Measurements from ENCODE around the gene DLGAP1.

DLGAP1 gene

DNA sequence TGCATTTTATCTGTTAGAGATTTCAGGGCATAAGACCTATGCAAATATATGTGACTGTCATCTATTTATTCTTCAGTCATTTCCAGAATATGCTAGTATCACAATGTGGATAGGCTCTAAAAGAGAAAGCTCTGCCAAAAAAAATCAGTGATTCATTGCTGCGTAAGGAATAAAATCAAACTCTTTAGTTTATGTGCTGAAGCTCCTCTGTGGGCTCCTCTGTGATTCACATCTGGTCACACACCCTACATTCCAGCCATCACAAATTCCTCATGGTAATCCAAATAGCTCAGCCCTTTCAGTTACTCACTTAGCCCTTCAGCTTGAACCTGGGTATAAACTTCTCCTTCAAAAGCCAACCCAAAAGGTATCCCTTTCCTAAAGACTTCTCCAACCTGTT lies 21.4 kb downstream of the DLGAP1 start:
- no peaks in the 10 kb centered on the region for H3K27me3 ChIP-seq (ENCODE audit: control insufficient read depth, insufficient read depth, low read length)
- no peak overlapping the region for H3K27ac ChIP-seq (ENCODE audit: low read depth, low read length)
- H3K4me1 ChIP-seq (ENCODE audit: control insufficient read depth, insufficient read depth, low read length) = peaks cover 17% of the 10 kb centered on the region
- H3K9me3 ChIP-seq (ENCODE audit: control insufficient read depth, insufficient read depth, low read length) = no peaks in the 10 kb centered on the region
- H3K9ac ChIP-seq (ENCODE audit: low read depth, low read length) = no peak overlapping the region
- H3K36me3 ChIP-seq (ENCODE audit: control insufficient read depth, insufficient read depth, low read length) = 0 out of 2 replicates have a peak, but pooled peaks cover 5% of the 10 kb centered on the region
- no peak overlapping the region for H3K4me3 ChIP-seq (ENCODE audit: low read depth, low read length)

DNA sequence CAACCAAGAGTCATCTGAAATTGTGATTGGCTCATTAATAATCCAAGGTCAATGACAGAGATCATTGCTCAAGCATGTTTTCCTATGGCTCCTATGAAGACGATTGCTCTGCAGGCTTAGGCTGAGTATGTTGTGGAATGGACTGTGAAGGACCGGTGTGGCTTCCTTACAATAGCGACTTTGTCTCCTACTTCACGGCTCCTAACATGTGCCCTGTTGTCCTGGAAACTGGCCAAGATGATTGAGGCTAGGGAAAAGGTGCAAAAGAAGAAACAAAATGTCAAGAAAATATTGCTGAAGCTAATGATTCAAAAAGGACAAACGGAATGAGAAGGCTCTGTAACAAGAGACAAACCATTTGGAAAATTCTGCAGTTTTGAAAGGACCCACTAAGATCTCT lies 24.3 kb downstream of the DLGAP1 start:
- Histone ChIP-seq H3K4me1 (ENCODE audit: control insufficient read depth, insufficient read depth, low read length) (peaks cover 13% of the 10 kb centered on the region; the same call in 1 of the 2 replicates), H3K27me3 (ENCODE audit: control insufficient read depth, insufficient read depth, low read length) (no peaks in the 10 kb centered on the region), H3K4me3 (ENCODE audit: low read depth, low read length) (no peak overlapping the region), H3K36me3 (ENCODE audit: control insufficient read depth, insufficient read depth, low read length) (0 out of 2 replicates have a peak, but pooled peaks cover 5% of the 10 kb centered on the region), H3K9ac (ENCODE audit: low read depth, low read length) (no peak overlapping the region), H3K9me3 (ENCODE audit: control insufficient read depth, insufficient read depth, low read length) (no peaks in the 10 kb centered on the region), H3K27ac (ENCODE audit: low read depth, low read length) (no peak overlapping the region)

DNA sequence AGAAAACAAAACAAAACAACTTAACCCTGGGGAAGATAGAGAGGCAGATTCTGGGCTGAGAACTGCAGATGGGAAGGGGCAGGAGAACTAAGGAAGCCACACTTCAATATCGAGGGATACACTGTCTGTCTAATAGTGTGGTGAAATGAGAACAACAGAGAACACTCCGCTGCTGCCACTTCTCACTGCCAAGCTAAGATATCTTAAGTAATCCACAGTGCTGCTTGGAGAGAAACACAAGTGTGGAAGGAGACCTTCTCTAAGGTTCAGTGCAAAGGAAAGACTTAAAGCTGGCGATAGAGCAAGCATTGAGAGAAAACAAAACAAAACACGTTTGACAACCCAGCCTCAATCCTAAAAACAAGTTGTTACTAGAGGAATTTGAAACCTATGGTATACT lies 37.4 kb downstream of the DLGAP1 start:
- no peaks in the 10 kb centered on the region for H3K27me3 ChIP-seq (ENCODE audit: control insufficient read depth, insufficient read depth, low read length)
- no peaks in the 10 kb centered on the region; the same call in 1 of the 2 replicates for H3K4me1 ChIP-seq (ENCODE audit: control insufficient read depth, insufficient read depth, low read length)
- no peak overlapping the region for H3K9ac ChIP-seq (ENCODE audit: low read depth, low read length)
- H3K36me3 ChIP-seq (ENCODE audit: control insufficient read depth, insufficient read depth, low read length) = no peaks in the 10 kb centered on the region
- 0 out of 2 replicates have a peak, but pooled peaks cover 3% of the 10 kb centered on the region for H3K9me3 ChIP-seq (ENCODE audit: control insufficient read depth, insufficient read depth, low read length)
- H3K4me3 ChIP-seq (ENCODE audit: low read depth, low read length) = no peak overlapping the region
- H3K27ac ChIP-seq (ENCODE audit: low read depth, low read length) = no peak overlapping the region

DNA sequence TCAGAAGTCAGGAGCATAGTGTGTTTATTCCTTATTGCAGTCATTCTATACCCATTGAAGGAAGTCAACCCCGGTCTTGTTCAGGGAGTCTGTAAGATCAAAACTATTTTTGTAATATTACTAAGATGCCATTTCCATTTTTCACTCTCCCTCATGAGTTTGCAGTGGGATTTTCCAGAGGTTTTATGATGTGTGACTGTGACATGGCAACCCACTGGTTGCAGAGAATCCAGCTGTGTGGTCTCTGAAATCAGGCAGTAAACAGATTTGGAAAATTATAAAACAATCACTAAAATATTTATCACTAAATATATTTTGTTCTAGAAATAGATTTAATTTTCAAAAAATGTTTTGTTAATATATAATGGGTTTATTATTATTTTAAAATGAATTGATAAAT lies 38.1 kb downstream of the DLGAP1 start:
- H3K27me3 ChIP-seq (ENCODE audit: control insufficient read depth, insufficient read depth, low read length) = no peaks in the 10 kb centered on the region
- 0 out of 2 replicates have a peak, but pooled peaks cover 2% of the 10 kb centered on the region for H3K9me3 ChIP-seq (ENCODE audit: control insufficient read depth, insufficient read depth, low read length)
- H3K36me3 ChIP-seq (ENCODE audit: control insufficient read depth, insufficient read depth, low read length) = no peaks in the 10 kb centered on the region
- no peak overlapping the region for H3K4me3 ChIP-seq (ENCODE audit: low read depth, low read length)
- H3K27ac ChIP-seq (ENCODE audit: low read depth, low read length) = no peak overlapping the region
- no peak overlapping the region for H3K9ac ChIP-seq (ENCODE audit: low read depth, low read length)
- no peaks in the 10 kb centered on the region; the same call in 1 of the 2 replicates for H3K4me1 ChIP-seq (ENCODE audit: control insufficient read depth, insufficient read depth, low read length)

DNA sequence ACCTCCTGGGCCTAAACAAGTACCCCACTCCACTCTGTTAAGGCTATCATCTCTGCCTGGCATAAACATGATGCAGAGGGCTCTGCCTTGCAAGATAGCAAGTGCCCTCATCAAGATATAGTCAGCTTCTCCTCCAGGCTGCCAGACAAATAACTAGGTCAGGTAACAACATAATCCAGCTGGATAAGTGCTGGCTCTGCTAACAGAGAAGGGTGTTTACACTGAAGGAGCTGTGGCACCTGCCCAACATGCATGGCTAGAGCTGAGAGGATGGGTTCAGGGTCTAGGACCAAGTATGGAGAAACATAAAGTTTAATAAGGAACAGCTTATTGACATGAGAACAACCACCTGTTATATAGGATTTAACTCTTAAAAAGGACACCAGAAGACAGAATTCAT lies 42.8 kb downstream of the DLGAP1 start:
- Histone ChIP-seq H3K9ac (ENCODE audit: low read depth, low read length) (no peak overlapping the region), H3K4me3 (ENCODE audit: low read depth, low read length) (no peak overlapping the region), H3K4me1 (ENCODE audit: control insufficient read depth, insufficient read depth, low read length) (peaks cover 8% of the 10 kb centered on the region), H3K36me3 (ENCODE audit: control insufficient read depth, insufficient read depth, low read length) (no peaks in the 10 kb centered on the region), H3K27ac (ENCODE audit: low read depth, low read length) (no peak overlapping the region), H3K27me3 (ENCODE audit: control insufficient read depth, insufficient read depth, low read length) (no peaks in the 10 kb centered on the region), H3K9me3 (ENCODE audit: control insufficient read depth, insufficient read depth, low read length) (no peaks in the 10 kb centered on the region)

DNA sequence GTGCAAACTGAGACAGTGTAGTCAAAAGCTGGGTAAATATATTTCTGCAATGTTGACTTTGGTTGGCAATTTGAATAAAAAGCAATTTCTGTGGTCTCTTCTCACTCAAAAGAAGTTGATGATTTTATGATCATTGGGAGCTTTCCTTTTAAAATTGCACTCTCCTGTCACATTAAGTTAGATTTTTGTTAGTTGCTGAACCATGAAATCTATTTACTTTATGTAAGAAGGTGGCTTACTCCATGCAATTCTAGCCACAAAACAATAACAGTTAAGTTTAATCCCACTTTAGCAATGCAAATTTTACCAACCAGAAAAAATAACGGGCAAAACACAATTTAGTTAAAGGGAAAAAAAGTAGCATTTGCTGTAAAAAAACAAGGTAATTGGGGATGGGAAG lies 48.3 kb downstream of the DLGAP1 start:
- no peak overlapping the region for H3K9ac ChIP-seq (ENCODE audit: low read depth, low read length)
- no peaks in the 10 kb centered on the region for H3K36me3 ChIP-seq (ENCODE audit: control insufficient read depth, insufficient read depth, low read length)
- no peaks in the 10 kb centered on the region for H3K27me3 ChIP-seq (ENCODE audit: control insufficient read depth, insufficient read depth, low read length)
- H3K27ac ChIP-seq (ENCODE audit: low read depth, low read length) = peak overlapping the region; percentile 74
- no peaks in the 10 kb centered on the region for H3K9me3 ChIP-seq (ENCODE audit: control insufficient read depth, insufficient read depth, low read length)
- H3K4me1 ChIP-seq (ENCODE audit: control insufficient read depth, insufficient read depth, low read length) = peaks cover 41% of the 10 kb centered on the region
- no peak overlapping the region for H3K4me3 ChIP-seq (ENCODE audit: low read depth, low read length)

DNA sequence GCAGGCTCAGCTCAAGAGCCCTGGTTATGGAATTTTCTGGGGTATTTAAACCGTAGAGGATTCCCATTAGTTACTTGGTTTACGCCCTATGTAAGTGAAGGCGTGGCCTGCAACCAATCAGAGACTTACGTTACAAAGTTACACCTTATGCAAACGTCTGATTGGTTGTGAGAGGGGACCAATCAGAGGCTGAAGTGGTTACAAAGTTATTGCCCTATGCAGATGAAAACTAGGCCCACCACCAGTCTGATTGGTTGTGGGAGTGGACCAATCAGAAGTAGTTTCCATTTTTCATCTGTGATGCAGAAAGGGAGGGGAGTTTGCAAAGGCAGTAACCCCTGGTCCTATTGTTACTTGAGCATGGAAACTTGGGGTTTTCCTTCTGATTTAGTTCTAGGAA lies 49.1 kb downstream of the DLGAP1 start:
- Histone ChIP-seq H3K27ac (ENCODE audit: low read depth, low read length) (peak overlapping the region; percentile 74), H3K4me3 (ENCODE audit: low read depth, low read length) (no peak overlapping the region), H3K9ac (ENCODE audit: low read depth, low read length) (no peak overlapping the region), H3K27me3 (ENCODE audit: control insufficient read depth, insufficient read depth, low read length) (no peaks in the 10 kb centered on the region), H3K9me3 (ENCODE audit: control insufficient read depth, insufficient read depth, low read length) (no peaks in the 10 kb centered on the region), H3K4me1 (ENCODE audit: control insufficient read depth, insufficient read depth, low read length) (peaks cover 45% of the 10 kb centered on the region), H3K36me3 (ENCODE audit: control insufficient read depth, insufficient read depth, low read length) (no peaks in the 10 kb centered on the region)

DNA sequence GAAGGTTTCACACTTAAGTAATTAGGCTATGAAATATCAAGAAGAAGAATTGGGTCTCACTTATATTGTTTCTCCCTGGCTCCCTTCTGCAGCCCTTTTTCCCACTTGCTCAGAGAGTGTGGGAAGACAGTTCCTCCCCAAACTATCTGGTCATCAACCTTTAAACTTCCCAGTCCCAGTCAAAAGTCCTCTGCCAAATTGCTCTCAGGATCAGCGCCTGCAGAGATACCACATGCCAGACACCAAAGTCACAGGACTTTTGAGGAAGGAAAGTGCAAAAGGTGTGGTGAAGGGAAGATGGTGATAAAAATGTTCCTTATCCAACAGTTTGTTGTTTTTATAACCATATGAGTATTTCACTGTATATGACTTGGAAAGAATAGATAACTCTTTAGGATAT lies 51.3 kb downstream of the DLGAP1 start:
- Histone ChIP-seq H3K4me1 (ENCODE audit: control insufficient read depth, insufficient read depth, low read length) (peaks cover 60% of the 10 kb centered on the region), H3K27me3 (ENCODE audit: control insufficient read depth, insufficient read depth, low read length) (no peaks in the 10 kb centered on the region), H3K9me3 (ENCODE audit: control insufficient read depth, insufficient read depth, low read length) (no peaks in the 10 kb centered on the region), H3K9ac (ENCODE audit: low read depth, low read length) (no peak overlapping the region), H3K4me3 (ENCODE audit: low read depth, low read length) (no peak overlapping the region), H3K36me3 (ENCODE audit: control insufficient read depth, insufficient read depth, low read length) (no peaks in the 10 kb centered on the region), H3K27ac (ENCODE audit: low read depth, low read length) (no peak overlapping the region)

DNA sequence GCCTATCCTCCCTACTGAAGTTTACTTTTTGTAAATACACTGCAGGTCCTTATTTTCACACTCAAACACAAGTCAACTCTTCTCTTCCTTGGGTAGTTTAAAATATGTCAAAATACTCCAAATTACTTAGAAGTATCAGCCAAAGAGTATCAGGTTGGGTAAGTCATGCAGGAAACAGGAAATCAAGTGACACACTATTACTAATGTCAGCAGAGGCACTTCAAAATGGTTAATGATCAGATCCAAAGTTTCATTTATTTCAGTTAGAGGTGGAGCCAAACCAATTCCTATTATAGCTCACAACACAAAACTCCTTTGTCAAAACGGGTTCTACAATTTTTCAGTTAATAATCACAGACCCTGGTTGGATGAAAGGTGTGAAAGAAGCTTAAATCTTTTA lies 54.2 kb downstream of the DLGAP1 start:
- Histone ChIP-seq H3K36me3 (ENCODE audit: control insufficient read depth, insufficient read depth, low read length) (no peaks in the 10 kb centered on the region), H3K9ac (ENCODE audit: low read depth, low read length) (no peak overlapping the region), H3K27me3 (ENCODE audit: control insufficient read depth, insufficient read depth, low read length) (no peaks in the 10 kb centered on the region), H3K4me1 (ENCODE audit: control insufficient read depth, insufficient read depth, low read length) (peaks cover 40% of the 10 kb centered on the region), H3K4me3 (ENCODE audit: low read depth, low read length) (no peak overlapping the region), H3K9me3 (ENCODE audit: control insufficient read depth, insufficient read depth, low read length) (no peaks in the 10 kb centered on the region), H3K27ac (ENCODE audit: low read depth, low read length) (no peak overlapping the region)

DNA sequence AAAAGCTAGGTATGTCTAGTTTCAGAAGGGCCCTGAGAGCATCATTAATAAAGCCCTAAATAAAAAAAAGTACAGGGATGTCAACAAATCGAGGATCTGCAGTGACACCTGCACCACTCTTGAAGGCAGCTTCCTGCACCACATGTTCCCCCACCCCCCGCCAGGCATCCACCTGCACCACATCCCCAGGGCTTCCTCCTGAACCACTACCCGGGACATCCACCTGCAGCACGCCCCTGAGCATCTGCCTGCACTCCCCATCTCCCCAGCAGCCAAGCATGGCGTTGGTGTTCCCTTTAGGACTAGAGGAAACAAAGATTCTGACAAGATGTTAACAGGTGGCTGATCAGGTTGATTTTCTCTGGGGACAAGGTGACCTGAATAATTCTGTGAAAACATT lies 55.2 kb downstream of the DLGAP1 start:
- Histone ChIP-seq H3K4me1 (ENCODE audit: control insufficient read depth, insufficient read depth, low read length) (peaks cover 37% of the 10 kb centered on the region), H3K27me3 (ENCODE audit: control insufficient read depth, insufficient read depth, low read length) (no peaks in the 10 kb centered on the region), H3K4me3 (ENCODE audit: low read depth, low read length) (no peak overlapping the region), H3K9ac (ENCODE audit: low read depth, low read length) (no peak overlapping the region), H3K9me3 (ENCODE audit: control insufficient read depth, insufficient read depth, low read length) (no peaks in the 10 kb centered on the region), H3K27ac (ENCODE audit: low read depth, low read length) (no peak overlapping the region), H3K36me3 (ENCODE audit: control insufficient read depth, insufficient read depth, low read length) (no peaks in the 10 kb centered on the region)

DNA sequence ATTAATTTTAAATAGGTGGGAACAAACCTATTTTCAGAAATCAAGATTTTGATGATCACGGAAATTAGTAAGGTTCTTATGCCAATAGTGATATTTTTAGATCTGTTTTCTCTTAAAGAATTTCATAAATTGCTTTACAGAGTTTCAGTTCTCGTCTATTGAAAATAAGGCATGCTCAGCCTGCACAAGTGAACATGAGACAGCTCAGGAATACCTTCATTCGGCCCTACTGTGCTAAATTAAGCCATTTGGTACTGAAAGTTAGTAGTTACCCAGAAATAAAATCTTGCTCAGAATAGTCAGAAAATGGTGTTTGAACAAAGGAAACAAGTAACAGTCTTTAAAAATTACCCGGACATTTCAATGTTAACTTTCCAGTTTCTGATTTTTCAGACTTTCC lies 60.4 kb downstream of the DLGAP1 start:
- H3K9me3 ChIP-seq (ENCODE audit: control insufficient read depth, insufficient read depth, low read length) = no peaks in the 10 kb centered on the region
- H3K4me3 ChIP-seq (ENCODE audit: low read depth, low read length) = no peak overlapping the region
- no peak overlapping the region for H3K27ac ChIP-seq (ENCODE audit: low read depth, low read length)
- no peaks in the 10 kb centered on the region for H3K27me3 ChIP-seq (ENCODE audit: control insufficient read depth, insufficient read depth, low read length)
- H3K36me3 ChIP-seq (ENCODE audit: control insufficient read depth, insufficient read depth, low read length) = no peaks in the 10 kb centered on the region
- H3K4me1 ChIP-seq (ENCODE audit: control insufficient read depth, insufficient read depth, low read length) = peaks cover 10% of the 10 kb centered on the region
- no peak overlapping the region for H3K9ac ChIP-seq (ENCODE audit: low read depth, low read length)

DNA sequence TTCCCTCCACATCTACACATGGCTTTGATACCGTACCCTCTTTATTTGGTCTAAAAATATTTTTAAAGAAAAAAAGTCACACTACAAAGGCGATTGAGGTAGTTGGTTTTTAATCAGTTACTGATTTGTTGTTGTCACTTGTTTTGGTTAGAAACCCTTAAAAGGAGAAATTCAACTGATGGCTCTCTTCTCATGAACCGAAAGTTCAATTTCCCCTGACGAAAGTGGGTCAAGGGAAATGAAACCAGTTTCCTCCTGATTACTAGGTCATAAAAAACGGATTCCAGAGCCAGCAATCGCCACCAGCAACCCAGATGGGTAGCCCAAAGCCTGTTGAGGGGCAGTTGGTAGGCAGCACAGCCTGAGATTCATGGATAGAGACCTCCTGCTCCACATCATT lies 63.2 kb downstream of the DLGAP1 start:
- H3K9me3 ChIP-seq (ENCODE audit: control insufficient read depth, insufficient read depth, low read length) = no peaks in the 10 kb centered on the region
- peaks cover 6% of the 10 kb centered on the region for H3K4me1 ChIP-seq (ENCODE audit: control insufficient read depth, insufficient read depth, low read length)
- no peak overlapping the region for H3K4me3 ChIP-seq (ENCODE audit: low read depth, low read length)
- H3K36me3 ChIP-seq (ENCODE audit: control insufficient read depth, insufficient read depth, low read length) = no peaks in the 10 kb centered on the region
- no peak overlapping the region for H3K9ac ChIP-seq (ENCODE audit: low read depth, low read length)
- H3K27ac ChIP-seq (ENCODE audit: low read depth, low read length) = no peak overlapping the region
- H3K27me3 ChIP-seq (ENCODE audit: control insufficient read depth, insufficient read depth, low read length) = no peaks in the 10 kb centered on the region

All from HUES48 (cell line).